GM19025 (cell line): Measurements from ENCODE around the gene MDP1.
A peak's percentile ranks its signal among the peaks of the same experiment; 100 is the strongest.
"Not testable (repeated sequence)": the region's sequence is repeated elsewhere in the genome, so short reads cannot be mapped to it uniquely, and the experiment has no call there.

Source experiments
- ATAC-seq: cut with Tn5 transposase; IDR thresholded peaks from one replicate; pipeline ENCODE4 v1.9.1; 2021; ENCODE audit warnings: mild to moderate bottlenecking, low read depth, moderate library complexity; ENCODE audit not compliant: unreplicated experiment

The MDP1 gene

DNA sequence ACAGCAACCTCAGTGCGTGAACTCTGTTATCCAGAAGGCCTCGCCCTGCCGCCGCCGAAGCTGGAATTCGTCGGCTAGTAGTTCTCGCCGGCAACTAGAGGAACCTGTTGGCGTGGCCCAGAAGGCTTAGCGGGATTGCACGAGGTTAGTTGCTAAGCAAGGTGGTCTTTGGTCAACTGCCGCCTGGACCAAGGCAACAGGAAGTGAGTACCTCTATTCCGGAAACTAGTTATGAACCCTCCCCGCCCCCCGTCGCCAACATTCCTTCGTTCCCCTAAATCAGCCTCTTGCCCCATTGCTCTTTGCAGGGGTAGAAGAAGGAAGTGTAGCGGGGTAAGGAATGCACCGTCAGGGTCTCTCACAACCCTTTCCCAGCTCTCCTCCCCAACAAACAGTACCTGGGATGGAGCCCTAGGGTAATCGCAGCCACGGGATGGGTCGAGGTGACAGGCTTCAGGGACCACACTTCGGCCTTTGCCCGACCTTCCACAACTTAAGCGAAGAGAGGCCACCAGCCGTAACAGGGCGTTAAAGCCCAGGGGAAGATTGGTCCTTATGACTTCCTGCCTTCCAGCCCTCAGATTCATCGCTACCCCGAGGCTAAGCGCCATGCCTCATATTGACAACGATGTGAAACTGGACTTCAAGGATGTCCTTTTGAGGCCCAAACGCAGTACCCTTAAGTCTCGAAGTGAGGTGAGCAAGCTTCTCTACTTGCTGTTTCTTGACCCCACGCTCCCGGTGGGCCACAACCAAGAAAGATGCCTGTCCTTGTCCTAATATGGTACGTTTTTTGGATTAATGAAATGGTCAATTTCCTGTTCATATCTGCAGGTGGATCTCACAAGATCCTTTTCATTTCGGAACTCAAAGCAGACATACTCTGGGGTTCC is 17.0 kb upstream of the MDP1 start, which contains the start of gene GMPR2:
TSS of gene GMPR2 (plus strand) at position 285 of the 893 bp plus-strand sequence. CDS start at position 610, 325 bp downstream.
- ATAC-seq, result peak; percentile 52

DNA sequence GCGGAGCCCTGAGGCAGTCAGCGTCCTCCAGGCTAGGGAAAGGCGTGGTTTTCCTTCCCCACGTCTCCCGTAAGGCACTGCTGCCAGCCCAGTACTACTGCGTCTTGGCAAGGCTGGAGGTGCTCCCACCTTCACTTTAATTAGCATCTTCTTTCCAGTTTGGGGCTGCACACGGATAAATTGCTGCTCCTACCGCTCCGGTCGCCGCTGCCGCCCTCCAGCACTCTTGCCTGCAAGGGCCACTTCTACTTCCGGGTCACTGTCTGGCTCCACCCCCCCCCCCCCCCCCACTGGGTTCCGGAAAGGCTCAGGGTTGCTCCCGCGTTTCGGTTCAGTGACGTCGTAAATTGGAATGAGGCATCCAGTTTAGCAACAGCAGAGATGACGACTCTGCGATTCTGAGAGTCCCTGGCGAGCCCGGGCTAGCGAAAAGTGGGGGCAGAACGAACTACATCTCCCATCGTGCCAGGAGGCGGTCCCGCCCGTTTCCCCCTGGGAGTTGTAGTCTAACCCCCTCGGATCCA is 16.3 kb upstream of the MDP1 start, which contains the start of gene NEDD8:
TSS of gene NEDD8 (minus strand) at position 247 of the 524 bp plus-strand sequence. CDS start at position 147, 100 bp downstream.
- ATAC-seq, result peak; percentile 72

DNA sequence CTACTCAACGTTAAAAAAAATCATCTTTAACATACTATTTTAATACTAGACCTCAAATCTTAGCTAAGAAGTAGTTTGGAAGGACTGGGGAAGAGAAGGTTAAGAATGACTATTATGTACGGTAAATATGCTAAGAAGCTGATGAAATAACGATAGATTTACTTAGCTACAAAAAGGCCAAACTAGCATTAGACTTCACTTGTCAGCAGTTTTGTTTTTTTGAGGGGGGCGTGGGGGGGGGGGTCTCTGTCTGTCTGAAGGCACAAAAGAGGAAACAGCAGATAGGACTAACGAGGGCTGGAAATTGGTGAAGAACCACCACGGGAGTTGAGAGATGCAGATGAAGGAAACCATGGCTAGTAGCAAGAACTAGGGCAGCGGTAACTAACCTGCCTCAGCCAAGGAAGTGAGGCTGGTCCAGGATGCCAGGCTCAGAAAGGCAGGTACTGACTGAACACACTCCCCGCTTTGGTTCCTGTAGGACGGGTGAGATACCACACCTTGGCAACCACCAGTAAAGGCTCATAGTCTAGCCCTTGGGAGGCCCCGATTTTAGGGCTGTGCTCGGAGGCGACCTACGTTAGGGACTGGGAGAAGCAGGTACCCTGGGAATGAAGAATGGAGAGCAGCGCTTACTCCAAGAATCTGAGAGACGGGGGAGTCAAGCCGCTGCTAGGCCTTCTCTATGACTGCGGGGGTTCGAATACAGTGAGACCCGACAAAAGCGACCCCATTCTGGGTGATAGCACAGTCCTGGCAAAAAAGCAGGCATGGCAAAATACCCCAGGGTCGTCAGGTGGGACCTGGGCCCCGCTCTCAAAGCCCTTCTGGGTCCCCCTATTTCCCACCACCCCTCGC is 15.6 kb upstream of the MDP1 start:
- no peak for ATAC-seq

DNA sequence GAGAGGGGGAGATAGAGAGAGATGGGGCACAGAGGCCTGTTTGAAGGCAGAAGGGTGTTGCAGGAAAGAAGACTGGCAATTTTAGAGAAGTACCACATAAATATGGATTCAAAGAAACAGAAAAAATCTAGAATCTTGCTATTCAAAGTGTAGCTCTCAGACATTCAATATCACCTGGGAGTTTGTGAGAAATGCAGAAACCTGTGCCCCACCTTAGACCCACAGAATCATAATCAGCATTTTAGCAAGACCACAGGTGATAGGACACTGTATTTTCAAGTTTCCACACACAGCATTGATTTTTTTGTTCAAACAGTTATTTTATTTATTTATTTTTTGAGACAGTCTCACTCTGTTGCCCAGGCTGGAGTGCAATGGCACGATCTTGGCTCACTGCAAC is 13.0 kb upstream of the MDP1 start:
- no peak for ATAC-seq

DNA sequence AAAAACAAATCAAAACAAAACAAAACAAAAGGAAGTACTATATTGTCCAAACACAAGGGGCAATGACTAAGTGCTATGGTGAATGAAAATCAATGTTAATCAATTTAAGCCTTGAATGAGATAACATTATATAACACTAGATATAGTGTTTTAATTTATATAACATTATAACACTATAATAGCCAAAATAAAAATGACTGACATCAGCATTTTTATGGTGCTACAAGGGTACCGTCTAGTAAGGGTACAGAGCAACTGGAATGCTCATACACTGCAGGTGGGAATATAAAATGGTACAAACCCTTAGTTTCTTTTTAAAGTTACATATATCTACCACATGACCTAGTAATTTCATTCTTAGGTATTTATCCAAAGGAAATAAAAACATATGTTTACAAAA is 10.6 kb upstream of the MDP1 start:
- no peak for ATAC-seq

DNA sequence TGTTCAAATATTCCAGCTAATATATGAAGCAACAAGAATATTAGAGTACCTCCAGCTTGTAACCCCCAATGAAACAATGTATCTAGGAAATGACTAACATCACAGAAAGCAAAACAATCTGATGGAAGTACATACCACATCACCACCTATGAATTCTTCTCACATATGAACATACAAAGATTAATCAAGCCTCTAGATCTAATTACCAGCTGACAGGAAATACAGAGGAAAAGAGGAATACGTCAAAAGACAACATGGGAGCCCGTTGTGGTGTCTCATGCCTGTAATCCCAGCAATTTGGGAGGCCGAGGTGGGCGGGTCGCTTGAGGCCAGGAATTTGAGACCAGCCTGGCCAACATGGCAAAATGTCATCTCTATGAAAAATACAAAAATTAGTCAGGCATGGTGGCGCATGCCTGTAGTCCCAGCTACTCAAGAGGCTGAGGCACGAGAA is 8.8 kb upstream of the MDP1 start:
- ATAC-seq, result no peak

DNA sequence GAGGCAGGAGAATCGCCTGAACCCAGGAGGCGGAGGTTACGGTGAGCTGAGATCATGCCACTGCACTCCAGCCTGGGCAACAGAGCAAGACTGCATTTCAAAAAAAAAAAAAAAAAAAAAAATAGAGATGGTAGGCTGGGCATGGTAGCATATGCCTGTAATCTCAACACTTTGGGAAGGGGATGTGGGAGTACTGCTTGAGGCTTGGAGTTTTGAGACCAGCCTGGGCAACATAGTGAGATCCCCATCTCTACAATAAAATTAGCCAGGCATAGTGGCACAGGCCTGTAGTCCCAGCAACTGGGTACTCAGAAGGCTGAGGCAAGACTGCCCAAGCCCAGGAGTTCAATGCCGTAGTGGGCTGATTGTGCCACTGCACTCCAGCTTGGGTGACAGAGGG is 7.1 kb upstream of the MDP1 start:
- not testable (repeated sequence) for ATAC-seq

DNA sequence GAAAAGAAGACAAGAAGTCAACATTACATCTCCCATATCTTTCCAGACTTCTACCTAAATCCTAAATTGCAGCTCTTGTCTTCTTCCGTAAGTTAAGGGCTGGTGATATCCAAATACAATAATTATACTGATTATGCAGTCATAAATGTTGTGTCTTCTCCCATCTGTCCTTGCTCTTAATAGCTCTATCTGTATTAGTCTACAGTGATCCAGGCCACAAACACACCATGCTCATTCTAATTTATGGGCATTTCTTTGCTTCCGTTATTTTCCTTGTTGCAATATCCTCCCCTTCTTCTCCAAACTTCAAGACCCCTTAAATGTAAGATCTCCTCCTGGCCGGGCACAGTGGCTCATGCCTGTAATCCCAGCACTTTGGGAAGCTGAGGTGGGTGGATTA is 3.7 kb upstream of the MDP1 start:
- no peak for ATAC-seq

DNA sequence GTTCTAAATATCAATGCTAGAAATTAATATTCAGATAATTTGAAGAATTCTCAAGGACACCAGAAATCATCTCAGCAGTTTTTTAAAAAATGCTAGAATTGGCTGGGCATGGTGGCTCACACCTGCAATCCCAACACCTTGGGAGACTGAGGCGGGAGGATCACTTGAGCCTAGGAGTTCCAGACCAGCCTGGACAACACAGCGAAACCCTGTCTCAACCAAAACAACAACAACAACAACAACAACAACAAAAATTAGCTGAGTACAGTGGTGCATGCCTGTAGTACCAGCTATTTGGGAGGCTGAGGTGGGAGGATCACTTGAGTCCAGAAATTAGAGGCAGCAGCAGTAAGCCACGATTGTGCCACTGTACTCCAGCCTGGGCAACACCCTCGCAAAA is 3.2 kb upstream of the MDP1 start:
- ATAC-seq, result no peak

DNA sequence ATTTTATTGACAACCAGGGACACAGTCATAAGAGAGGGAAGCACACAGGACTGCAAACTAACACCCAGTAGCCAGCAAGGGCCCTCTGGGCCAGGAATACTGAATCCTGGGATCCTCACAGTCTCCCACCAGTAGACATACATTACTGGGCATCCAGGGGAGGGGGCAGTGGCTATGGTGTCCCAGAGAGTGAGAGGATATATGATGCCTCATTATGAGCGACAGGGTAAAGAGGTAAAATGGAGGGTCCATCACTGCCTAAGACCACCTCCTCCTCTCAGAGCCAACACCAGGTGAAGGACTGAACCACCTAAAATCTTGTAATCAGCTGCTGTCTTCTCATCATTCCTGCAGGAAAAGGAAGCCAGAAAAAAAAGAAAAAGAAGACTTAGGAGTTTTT is 1.0 kb upstream of the MDP1 start:
- not testable (repeated sequence) for ATAC-seq

DNA sequence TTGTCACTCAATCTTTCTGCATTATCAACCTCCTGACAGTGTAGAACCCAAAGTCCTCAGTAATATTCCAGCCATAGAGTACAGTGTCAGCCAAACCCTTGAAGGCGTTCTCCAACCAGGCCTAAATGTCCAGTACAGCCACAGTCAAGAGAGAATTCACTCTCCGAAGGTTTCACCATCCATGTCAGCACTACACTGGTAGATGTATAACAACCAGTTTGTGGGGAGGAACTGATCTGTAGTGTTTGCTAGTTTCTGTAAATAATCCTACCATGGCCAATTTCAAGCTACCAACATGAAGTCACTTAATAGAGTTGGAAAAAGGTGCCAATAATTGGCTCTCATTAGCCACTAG is 456 bp upstream of the MDP1 start:
- no peak for ATAC-seq

DNA sequence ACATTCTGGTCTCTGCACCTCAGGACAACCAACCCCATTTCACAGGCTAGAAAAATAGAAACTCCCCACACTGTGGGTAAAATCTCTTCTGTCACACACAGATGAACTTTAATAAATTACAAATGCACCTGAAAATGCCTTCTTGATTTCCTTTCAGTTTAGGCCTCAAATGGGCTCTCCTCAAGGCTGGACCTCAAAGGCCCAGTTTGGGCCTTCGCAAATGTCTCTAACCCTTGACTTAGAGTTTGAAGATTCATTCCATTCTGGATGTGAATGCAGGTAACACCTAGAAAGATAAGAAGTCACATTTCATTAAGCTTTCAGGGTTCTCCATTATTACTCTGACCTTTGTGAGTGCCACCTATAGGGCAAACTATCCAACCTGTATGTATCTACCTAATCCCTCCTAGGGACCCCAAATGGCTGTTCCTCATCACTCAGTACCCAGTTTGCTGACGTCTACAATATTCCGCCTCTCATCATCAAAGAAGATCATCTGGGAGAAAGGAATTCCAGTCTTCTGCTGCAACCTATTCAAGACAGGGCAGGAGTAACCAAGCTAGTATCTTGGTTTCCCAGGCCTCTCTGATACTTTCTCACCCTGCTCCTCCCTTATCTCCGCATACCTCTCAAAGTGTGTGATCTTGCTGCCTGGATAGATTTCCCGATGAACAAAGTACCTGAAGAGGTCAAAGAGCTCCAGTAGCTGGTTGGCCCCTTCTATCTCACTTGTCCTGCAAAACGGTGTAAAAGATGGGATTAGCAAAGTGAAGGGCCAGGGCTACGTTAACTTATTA is 1.8 kb downstream of the MDP1 start:
- no peak for ATAC-seq

DNA sequence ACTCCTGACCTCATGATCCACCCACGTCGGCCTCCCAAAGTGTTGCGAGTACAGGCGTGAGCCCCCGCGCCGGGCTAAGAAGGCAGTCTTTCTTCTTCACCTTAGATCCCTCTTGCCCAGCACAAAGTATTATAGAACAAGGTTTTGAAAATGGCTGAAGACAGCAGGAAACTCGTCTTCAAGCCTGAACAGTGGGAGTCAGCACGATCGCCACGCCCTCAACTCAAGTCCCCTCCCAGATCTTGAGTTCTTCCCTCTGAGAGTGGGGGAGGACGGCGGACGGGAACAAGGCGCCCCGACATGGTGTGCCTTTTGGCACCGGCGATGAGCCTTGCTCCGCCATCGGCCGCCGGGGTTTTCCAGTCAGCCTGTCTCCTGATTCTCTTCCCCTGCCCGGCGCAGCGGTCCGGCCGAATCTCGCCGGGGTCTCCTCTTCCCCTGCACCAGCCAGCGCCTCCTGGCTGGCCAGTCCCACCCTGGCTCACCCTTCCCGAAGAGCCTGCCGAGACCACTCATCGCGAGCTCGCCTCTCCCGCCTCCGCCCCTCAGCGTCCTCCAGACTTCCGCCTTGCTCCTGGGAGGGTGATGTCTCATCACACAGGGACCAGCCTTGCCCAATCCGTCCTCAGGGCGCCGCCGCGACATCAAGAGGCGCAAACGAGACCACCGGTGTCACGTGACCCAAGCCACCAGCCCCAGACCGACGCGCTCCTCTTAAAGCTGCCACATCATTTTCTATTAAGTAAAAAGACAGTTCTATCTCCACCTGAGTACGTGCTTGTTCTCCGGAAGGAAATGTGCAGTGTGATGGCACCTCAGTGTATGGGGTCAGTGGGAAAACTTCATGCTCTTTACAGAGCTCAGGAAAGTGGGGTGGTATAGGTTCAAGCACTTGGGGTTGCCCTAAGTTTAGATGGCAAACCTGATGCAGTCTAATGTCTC is 2.7 kb downstream of the MDP1 start, which contains the start of gene CHMP4A:
TSS of gene CHMP4A (minus strand) at position 565 of the 942 bp plus-strand sequence. CDS start at position 516, 49 bp downstream.
- ATAC-seq, result peak; percentile 73

DNA sequence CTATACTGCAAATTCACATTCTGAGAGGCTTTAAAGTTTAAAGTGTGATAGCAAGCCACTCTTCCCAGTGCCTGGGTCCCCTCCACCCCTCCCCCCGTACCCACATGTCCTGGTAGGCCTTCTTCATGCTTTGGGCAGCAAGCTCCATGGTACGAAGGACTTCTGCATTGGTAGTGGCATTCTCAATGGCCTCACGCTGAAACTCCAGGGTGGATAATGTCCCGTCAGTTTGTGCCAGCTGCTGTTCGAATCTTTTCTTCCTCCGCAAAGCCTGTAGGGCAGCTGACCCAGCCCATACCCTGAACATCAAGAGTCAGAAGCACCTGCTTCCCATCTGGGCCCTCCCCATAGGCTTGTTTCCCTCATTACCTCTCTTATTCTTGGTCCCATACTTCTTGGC is 4.6 kb downstream of the MDP1 start:
- ATAC-seq, result no peak

DNA sequence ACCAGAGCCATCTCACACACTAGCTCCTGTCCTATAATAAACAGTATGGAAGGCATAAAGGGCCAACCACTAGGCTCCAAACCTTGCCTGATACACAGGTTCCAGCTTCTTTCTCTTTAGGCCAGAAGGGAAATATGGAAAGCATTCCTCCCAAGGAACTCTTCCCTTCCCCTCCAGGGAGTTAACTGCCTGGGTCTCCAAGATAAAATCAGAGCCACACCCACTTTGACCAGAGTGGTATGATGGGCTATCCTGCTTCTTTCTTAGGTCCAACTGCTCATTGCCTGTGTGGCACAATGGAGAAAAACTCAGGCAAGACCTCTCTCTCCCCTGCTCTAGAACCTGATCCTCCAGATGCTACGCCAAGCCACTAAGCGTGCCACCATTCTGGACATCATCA is 8.2 kb downstream of the MDP1 start:
- ATAC-seq, result no peak

DNA sequence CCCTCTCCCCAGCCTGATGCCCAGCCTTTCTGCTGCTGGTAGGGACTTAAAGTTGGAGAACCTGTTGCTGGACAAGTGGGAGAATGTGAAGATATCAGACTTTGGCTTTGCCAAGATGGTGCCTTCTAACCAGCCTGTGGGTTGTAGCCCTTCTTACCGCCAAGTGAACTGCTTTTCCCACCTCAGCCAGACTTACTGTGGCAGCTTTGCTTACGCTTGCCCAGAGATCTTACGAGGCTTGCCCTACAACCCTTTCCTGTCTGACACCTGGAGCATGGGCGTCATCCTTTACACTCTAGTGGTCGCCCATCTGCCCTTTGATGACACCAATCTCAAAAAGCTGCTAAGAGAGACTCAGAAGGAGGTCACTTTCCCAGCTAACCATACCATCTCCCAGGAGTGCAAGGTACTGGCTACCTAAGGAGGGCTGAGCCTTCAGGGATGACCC is 8.7 kb downstream of the MDP1 start:
- ATAC-seq, result no peak

DNA sequence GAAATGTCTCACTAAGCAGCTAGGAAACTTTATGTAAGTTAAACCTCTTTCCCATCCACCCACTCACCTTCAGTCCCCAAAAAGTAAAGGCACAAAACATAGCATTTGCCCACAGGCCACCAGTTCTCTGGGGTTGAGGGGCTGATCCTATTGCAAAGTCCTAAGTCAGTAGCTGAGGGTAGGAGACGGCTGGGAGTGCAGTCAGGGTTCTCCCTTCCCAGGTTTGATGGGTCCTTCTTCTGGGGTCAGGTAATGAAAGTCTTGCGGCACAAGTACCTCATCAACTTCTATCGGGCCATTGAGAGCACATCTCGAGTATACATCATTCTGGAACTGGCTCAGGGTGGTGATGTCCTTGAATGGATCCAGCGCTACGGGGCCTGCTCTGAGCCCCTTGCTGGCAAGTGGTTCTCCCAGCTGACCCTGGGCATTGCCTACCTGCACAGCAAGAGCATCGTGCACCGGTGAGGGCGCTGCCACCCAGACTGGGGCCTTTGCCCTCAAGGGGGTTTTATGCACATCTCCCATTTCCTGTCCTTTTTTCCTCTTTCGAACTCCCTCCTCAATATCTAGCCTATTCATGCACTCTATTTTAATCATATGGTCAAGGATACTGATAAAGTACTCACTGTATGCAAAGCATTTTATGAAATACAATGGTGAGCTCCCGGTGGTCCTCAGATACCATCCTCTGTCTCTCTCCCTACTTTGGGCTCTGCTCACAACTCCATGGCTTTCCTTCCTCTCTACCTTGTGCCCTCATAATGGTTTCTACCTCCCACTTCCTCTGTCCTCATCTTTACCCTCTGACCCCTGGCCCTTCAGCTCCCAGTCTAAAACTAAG is 9.4 kb downstream of the MDP1 start:
- ATAC-seq, result no peak
